Natural killer cell (primary cell): ENCODE data around the gene C1orf21. TPM values are rescaled to one million over a fixed set of nuclear protein-coding genes. Genes with fewer than 3 reads are reported as not detected.
A peak's percentile ranks its signal among the peaks of the same experiment; 100 is the strongest.

Source experiments
- ATAC-seq, 3 donors: fragments of 150-1000 bp in 2 of 3; fragments of 200-7000 bp in 1 of 3; cut with Tn5 transposase; 1 replicate in 1 of 3; 2 replicates in 2 of 3; pipeline ENCODE4 v1.10.0; 2021; ENCODE audit warnings: mild to moderate bottlenecking in 2 of 3, moderate library complexity in 2 of 3
- DNase-seq, 2 donors: peaks; one replicate each; pipeline versions ENCODE4 v3.0.0 to v3.0.0-alpha.2; 2013 to 2021; ENCODE audit warnings: mixed read lengths in 1 of 2
- H3K27ac ChIP-seq: one replicate; pipeline ENCODE4 v1.5.1; 2013; ENCODE audit warnings: mild to moderate bottlenecking, low read length
- H3K27me3 ChIP-seq: one replicate; pipeline ENCODE4 v1.6.1; 2013; ENCODE audit warnings: low read length; ENCODE audit not compliant: control insufficient read depth, insufficient read depth
- H3K36me3 ChIP-seq: one replicate; pipeline ENCODE4 v1.6.1; 2013; ENCODE audit warnings: low read length; ENCODE audit not compliant: control insufficient read depth, insufficient read depth
- H3K4me1 ChIP-seq: one replicate; pipeline ENCODE4 v1.6.1; 2013; ENCODE audit warnings: low read length; ENCODE audit not compliant: control insufficient read depth, insufficient read depth
- H3K4me3 ChIP-seq: one replicate; pipeline ENCODE4 v1.5.1; 2013; ENCODE audit warnings: low read length
- H3K9me3 ChIP-seq: one replicate; pipeline ENCODE4 v1.6.1; 2013; ENCODE audit warnings: low read length; ENCODE audit not compliant: control insufficient read depth, insufficient read depth
- H3K27ac Mint-ChIP-seq, 2 donors: one replicate each; pipeline ENCODE4 v1.8.0; 2022; ENCODE audit warnings: mild to moderate bottlenecking in 2 of 2, mixed read lengths in 2 of 2, moderate library complexity in 1 of 2
- H3K27me3 Mint-ChIP-seq, 2 donors: one replicate each; pipeline ENCODE4 v1.8.0; 2022; ENCODE audit warnings: low read depth in 2 of 2, mixed read lengths in 2 of 2
- H3K36me3 Mint-ChIP-seq: one replicate; pipeline ENCODE4 v1.8.0; 2022; ENCODE audit warnings: mixed read lengths
- H3K4me1 Mint-ChIP-seq, 2 donors: one replicate each; pipeline ENCODE4 v1.8.0; 2022; ENCODE audit warnings: mixed read lengths in 2 of 2
- H3K4me3 Mint-ChIP-seq: one replicate; pipeline ENCODE4 v1.8.0; 2022; ENCODE audit warnings: mild to moderate bottlenecking, moderate library complexity, mixed read lengths
- H3K9me3 Mint-ChIP-seq, 2 donors: one replicate each; pipeline ENCODE4 v1.8.0; 2022; ENCODE audit warnings: mixed read lengths in 2 of 2
- CTCF ChIP-seq: fragments of 200-600 bp; IDR thresholded peaks from one replicate; pipeline ENCODE4 v1.8.0; 2022; ENCODE audit warnings: antibody characterized with exemption
- WGBS: methylation state at CpG from one replicate; pipeline ENCODE4 v1.1.7; 2013; ENCODE audit warnings: missing lambda C conversion rate; ENCODE audit not compliant: insufficient coverage; 5-methylcytosine and 5-hydroxymethylcytosine counted together
- intact Hi-C: fragments of 100-400 bp; cut with micrococcal nuclease; formaldehyde crosslinking; loops from one replicate; pipeline ENCODE4 v1.14.2; 2022
- total RNA-seq, 4 donors: library from RNA; stranded (reverse); fragments of 120-200 nt in 1 of 4; gene quantifications; one replicate each; pipeline versions ENCODE4 v1.2.3 to v1.2.4, GENCODE V29; 2013 to 2022

C1orf21 gene
- total RNA-seq, 3 donors from 2014 or later (not counting 1 experiment from before 2014, with no cell fraction given) = 84.3 to 111 (median 88.3) TPM

GRCh38 chr1:184499616-184500015 lies 112.8 kb downstream of the C1orf21 start:
- Mint-ChIP-seq H3K9me3 (no peaks in the 10 kb centered on the region), H3K36me3 (no peaks in the 10 kb centered on the region)
- intact Hi-C loops = no loop called here

GRCh38 chr1:184502161-184502560 lies 115.3 kb downstream of the C1orf21 start:
- H3K27ac ChIP-seq = no peak overlapping the region
- H3K36me3 ChIP-seq = no peaks in the 10 kb centered on the region
- no peaks in the 10 kb centered on the region for H3K9me3 Mint-ChIP-seq
- 90% methylated on average over 4 of the region's 6 CpGs for WGBS
- no peak overlapping the region for H3K27ac Mint-ChIP-seq
- TF ChIP-seq CTCF = no peak
- DNase-seq = no peak
- H3K9me3 ChIP-seq = no peaks in the 10 kb centered on the region
- H3K4me1 Mint-ChIP-seq = peaks cover 27 to 28% of the 10 kb centered on the region in 2 donors
- intact Hi-C loops = no loop called here
- no peaks in the 10 kb centered on the region for H3K4me1 ChIP-seq
- H3K4me3 Mint-ChIP-seq = no peak overlapping the region
- H3K36me3 Mint-ChIP-seq = no peaks in the 10 kb centered on the region
- no peaks in the 10 kb centered on the region for H3K27me3 Mint-ChIP-seq
- H3K27me3 ChIP-seq = no peaks in the 10 kb centered on the region
- no peak overlapping the region for H3K4me3 ChIP-seq
- no peak for ATAC-seq

More at GRCh38 chr1:184499616-184500015, 112.8 kb downstream of the C1orf21 start:
- Histone ChIP-seq H3K27ac (no peak overlapping the region), H3K27me3 (no peaks in the 10 kb centered on the region), H3K4me3 (no peak overlapping the region), H3K9me3 (no peaks in the 10 kb centered on the region), H3K36me3 (no peaks in the 10 kb centered on the region), H3K4me1 (peaks cover 4% of the 10 kb centered on the region)
- 95% methylated on average over 1 of the region's 1 CpG for WGBS
- H3K4me3 Mint-ChIP-seq = no peak overlapping the region
- DNase-seq (no peak), ATAC-seq (no peak)
- TF ChIP-seq CTCF = no peak
- peaks cover 31 to 33% of the 10 kb centered on the region in 2 donors for H3K4me1 Mint-ChIP-seq
- H3K27ac Mint-ChIP-seq = no peak overlapping the region
- H3K27me3 Mint-ChIP-seq = no peaks in the 10 kb centered on the region

DNA sequence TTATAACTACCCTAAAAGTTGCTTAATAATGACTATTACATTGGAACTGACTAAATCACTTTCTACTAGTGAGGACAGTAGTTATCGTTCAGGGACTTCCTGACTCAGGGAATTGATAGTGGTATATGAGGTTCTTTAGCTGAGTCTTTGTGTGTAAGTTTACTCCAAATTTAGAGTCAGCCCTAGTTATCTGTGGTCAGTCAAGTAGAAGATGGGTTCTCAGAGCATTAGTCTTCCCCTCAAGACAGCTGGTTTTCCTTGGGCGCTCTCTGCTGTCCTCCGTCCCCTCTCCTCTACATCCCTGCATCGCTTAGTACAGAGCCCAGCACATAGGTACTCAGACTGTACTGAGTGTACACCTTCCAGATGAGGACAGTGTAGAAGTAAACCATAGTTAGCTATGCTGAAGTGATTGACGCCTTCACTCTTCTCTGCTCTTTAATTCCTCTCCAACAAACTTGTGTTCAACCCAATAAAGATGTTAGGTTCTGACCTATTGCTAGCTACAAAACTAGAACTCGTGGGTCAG lies 116.5 kb downstream of the C1orf21 start:
- Mint-ChIP-seq H3K27me3 (no peaks in the 10 kb centered on the region), H3K9me3 (no peaks in the 10 kb centered on the region), H3K4me1 (peaks cover 36 to 37% of the 10 kb centered on the region in 2 donors), H3K36me3 (no peaks in the 10 kb centered on the region), H3K4me3 (no peak overlapping the region), H3K27ac (peak overlapping the region in 1 of 2 donors; percentile 71)
- no peak for ATAC-seq
- intact Hi-C loops = no loop called here
- 88% methylated on average over 5 of the region's 6 CpGs for WGBS
- TF ChIP-seq CTCF = no peak
- Histone ChIP-seq H3K4me1 (no peaks in the 10 kb centered on the region), H3K36me3 (no peaks in the 10 kb centered on the region), H3K27me3 (no peaks in the 10 kb centered on the region), H3K4me3 (no peak overlapping the region), H3K9me3 (no peaks in the 10 kb centered on the region), H3K27ac (no peak overlapping the region)
- DNase-seq = no peak
